ENCODE measurements around the gene CD53.
"Not testable (repeated sequence)": the region's sequence is repeated elsewhere in the genome, so short reads cannot be mapped to it uniquely, and the experiment has no call there.

The CD53 gene

DNA sequence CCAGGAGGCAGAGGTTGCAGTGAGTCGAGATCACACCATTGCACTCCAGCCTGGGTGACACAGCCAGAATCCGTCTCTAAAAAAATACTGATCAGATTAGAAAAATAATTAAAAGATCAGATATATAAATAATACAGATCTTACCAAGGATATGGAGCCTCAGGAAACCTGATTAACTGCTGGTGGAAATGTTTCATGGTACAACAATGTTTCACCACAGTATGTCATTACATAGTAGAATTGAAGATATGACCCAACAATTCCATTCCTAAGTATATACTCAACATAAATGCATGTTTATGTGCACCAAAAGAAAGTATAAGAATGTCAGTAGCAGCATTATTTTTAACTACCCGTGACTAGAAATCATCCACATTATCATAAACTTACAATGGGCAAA lies 41.7 kb downstream of the CD53 start:
- in situ Hi-C loops (cut with MboI; ENCODE audit: low sequenced_read_pairs), result no loop called here

GRCh38 chr1:110915804-110916203 lies 42.9 kb downstream of the CD53 start:
- in situ Hi-C loops (cut with MboI; ENCODE audit: low sequenced_read_pairs), result no loop called here

- in situ Hi-C loops (cut with MboI; ENCODE audit: low sequenced_read_pairs), result no loop called here
These were observed 43.3 kb downstream of the CD53 start for GRCh38 chr1:110916274-110916668.

- in situ Hi-C loops (cut with MboI; ENCODE audit: low sequenced_read_pairs), result no loop called here
These were observed 43.8 kb downstream of the CD53 start for GRCh38 chr1:110916669-110917306.

GRCh38 chr1:110918016-110918415 lies 45.1 kb downstream of the CD53 start:
- in situ Hi-C loops (cut with MboI; ENCODE audit: low sequenced_read_pairs), result no loop called here

DNA sequence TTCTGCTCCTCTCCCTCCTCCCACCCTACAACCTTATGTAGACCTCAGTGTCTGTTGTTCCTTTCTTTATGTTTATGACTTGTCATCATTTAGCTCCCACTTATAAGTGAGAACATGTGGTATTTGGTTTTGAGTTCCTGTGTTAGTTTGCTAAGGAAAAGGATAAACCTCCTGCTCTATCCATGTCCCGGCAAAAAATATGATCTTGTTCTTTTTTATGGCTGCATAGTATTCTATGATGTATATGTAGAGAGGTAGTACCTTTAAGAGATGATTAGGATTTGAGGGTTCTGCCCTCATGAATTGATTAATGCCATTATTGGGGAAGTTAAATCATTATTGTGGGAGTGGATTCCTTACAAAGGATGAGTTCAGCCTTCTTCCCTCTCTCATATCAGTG lies 49.0 kb downstream of the CD53 start:
- in situ Hi-C loops (cut with MboI; ENCODE audit: low sequenced_read_pairs), result no loop called here

DNA sequence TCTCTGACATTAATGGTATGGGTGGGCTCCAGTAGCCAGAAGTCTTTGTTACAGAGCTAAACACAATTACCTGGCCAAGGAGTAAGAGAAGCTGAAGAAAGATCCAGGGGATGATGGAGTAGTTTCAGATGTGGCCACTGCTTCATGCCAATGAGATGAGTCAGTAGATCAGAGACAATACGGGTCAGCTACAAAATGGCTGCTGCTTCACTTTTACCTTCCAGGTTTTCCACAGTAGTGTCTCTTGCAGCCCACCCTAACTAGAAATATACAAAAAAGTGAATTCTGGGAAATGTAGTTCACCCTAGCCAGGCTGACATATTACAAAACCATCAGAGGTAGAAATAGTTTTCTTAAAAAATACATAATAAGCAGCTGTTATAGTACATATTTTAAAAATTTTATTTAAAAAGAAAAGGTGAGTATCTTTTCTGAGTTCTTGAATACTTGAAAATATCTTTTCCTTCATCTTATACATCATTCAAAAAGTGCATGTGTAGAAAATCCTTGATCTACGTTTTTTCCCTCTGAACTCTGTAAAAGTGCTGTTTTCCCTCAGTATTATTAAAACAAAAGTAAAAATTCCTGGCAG lies 54.6 kb downstream of the CD53 start:
- in situ Hi-C loops (cut with MboI; ENCODE audit: low sequenced_read_pairs), result no loop called here

- in situ Hi-C loops (cut with MboI; ENCODE audit: low sequenced_read_pairs), result no loop called here
These were observed 55.2 kb downstream of the CD53 start for GRCh38 chr1:110928191-110928590.

DNA sequence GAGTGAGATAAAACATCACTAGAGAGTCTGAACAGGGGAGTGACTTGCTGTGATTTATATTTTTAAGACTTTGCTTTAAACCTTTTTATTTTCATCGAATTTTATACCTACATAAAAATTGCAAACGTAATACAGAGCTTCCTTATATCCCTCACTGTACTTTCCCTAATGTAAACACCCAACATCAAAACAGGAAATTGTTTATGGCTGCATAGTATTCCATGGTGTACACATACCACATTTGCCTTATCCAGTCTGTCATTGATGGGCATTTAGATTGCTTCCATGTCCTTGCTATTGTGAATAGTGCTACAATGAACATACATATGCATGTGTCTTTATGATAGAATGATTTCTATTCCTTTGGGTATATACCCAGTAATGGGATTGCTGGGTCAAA lies 56.0 kb downstream of the CD53 start:
- in situ Hi-C loops (cut with MboI; ENCODE audit: low sequenced_read_pairs), result no loop called here

GRCh38 chr1:110931097-110931496 lies 58.1 kb downstream of the CD53 start:
- in situ Hi-C loops (cut with MboI; ENCODE audit: low sequenced_read_pairs), result not testable (repeated sequence)

DNA sequence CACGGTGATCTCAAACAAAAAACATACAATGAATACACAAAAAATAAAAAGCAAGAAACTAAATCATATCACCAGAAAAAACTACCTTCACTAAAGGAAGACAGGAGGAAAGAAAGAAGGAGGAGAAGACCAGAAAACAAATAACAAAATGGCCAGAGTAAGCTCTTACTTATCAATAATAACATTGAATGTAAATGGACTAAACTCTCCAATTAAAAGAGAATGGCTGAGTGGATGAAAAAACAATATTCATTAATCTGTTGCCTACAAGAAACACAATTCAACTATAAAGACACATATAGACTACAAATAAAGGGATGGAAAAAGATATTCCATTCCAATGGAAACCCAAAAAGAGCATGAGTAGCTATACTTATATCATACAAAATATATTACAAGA lies 63.6 kb downstream of the CD53 start:
- in situ Hi-C loops (cut with MboI; ENCODE audit: low sequenced_read_pairs), result no loop called here

DNA sequence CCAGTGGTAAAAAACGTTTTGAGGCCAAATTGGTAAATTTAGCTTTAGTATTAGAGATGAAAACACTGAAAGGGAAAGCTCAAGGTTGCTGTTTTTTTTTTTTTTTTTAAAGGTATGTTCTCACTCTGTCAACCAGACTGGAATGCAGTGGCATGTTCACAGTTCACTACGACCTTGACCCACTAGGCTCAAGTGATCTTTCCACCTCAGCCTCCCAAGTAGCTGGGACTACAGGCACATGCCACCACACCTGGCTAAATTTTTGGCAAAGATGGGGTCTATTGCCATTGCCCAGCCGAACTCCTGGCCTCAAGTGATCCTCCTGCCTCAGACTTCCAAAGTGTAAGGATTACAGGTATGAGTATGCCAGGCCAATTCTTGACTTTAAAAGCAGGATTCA lies 71.9 kb downstream of the CD53 start:
- in situ Hi-C loops (cut with MboI; ENCODE audit: low sequenced_read_pairs), result no loop called here

GRCh38 chr1:110945626-110946025 lies 72.7 kb downstream of the CD53 start:
- in situ Hi-C loops (cut with MboI; ENCODE audit: low sequenced_read_pairs), result no loop called here

DNA sequence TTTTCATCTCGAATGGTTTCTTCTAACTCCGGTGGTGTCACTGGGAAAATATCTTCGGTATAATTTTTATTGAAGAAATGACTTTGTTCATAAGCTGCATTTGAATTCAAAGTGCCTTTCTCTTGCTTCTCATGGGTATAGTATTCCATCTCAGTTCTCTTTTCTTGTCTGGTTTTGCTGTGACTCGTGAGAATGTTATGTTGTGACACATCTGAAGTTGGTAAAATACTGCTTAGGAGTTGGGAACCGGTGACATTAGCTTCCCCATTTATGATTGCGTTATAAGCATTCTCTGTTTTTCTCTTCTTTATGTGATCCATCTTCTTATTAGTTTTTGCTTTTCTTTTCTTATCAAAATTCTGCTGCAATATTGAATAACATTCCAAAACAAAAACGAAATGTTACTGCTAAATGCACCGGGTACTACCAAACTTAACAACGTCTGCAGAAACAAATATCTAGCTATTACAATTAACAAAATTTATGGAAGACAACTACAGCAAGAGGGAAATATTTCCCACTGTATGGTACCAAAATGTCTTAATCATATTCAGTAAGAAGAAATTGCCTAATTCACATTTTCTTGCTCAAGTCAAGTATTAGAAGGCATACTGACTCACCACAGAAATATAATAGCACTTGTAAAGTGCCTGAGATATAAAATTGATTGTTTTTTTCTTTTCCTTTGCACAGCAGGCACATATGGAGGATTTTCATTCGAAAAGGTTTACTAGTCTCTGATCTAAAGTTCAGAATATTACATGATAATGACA lies 75.3 kb downstream of the CD53 start:
- in situ Hi-C loops (cut with MboI; ENCODE audit: low sequenced_read_pairs), result no loop called here
